ENCODE data around the gene HDGF.

DNA sequence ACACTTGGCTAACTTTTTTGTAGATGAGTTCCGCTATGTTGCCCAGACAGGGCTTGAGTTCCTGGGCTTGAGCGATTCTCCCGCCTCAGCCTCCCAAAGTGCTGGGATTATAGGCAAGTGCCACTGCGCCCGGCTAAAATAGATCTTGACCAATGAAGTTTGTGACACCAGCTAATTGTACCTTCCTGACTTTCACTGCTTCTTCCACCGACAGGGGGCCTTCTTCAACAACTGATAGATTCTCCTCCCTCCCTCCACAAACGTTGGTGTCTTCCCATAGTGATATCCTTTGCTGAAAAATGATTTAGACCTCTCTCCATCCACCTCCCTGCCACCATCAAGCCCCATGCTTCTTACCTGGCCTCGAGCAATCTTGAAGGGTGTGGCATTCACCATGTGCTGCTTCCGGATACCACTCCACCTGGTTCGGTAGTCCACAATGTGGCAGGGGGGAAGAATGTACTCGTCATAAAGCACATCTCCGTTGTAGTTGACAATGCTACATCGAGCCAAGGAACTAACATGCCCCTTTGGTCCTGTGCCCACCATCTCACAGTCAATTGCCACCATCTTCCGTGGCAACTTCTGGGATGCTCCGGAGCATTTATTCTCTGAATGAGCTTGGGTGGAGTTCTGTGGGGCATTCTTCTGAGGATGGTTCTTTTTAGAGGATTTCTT lies 24.8 kb downstream of the HDGF start:
- TF ChIP-seq POLR2A (IDR thresholded peaks at IDR 0.05): no peak
- TF ChIP-seq, protein P1, sequence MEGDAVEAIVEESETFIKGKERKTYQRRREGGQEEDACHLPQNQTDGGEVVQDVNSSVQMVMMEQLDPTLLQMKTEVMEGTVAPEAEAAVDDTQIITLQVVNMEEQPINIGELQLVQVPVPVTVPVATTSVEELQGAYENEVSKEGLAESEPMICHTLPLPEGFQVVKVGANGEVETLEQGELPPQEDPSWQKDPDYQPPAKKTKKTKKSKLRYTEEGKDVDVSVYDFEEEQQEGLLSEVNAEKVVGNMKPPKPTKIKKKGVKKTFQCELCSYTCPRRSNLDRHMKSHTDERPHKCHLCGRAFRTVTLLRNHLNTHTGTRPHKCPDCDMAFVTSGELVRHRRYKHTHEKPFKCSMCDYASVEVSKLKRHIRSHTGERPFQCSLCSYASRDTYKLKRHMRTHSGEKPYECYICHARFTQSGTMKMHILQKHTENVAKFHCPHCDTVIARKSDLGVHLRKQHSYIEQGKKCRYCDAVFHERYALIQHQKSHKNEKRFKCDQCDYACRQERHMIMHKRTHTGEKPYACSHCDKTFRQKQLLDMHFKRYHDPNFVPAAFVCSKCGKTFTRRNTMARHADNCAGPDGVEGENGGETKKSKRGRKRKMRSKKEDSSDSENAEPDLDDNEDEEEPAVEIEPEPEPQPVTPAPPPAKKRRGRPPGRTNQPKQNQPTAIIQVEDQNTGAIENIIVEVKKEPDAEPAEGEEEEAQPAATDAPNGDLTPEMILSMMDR (IDR thresholded peaks at IDR 0.05): peak in 5 of 6 experiments; percentile 49 to 72 (median 55)
